OCI-M2 (cell line): ENCODE measurements around the gene SLC35F3.

Experiments used
- DNase-seq: peaks from one replicate; lab custom pipeline; 2025; ENCODE audit not compliant: unreplicated experiment; lab: John Stamatoyannopoulos, UW

The SLC35F3 gene

GRCh38 chr1:233909195-233909594 is 4.7 kb downstream of the SLC35F3 start:
- DNase-seq = no peak

GRCh38 chr1:233912447-233912846 is 8.0 kb downstream of the SLC35F3 start:
- DNase-seq = no peak

GRCh38 chr1:233912909-233913308 is 8.4 kb downstream of the SLC35F3 start:
- no peak for DNase-seq

- no peak for DNase-seq
These were observed 12.2 kb downstream of the SLC35F3 start for GRCh38 chr1:233916706-233917105.

GRCh38 chr1:233919786-233920185 is 15.3 kb downstream of the SLC35F3 start:
- DNase-seq = no peak

- DNase-seq = no peak
These were observed 23.6 kb downstream of the SLC35F3 start for GRCh38 chr1:233928123-233928522.

- DNase-seq = no peak
These were observed 28.9 kb downstream of the SLC35F3 start for GRCh38 chr1:233933339-233933738.

- no peak for DNase-seq
These were observed 30.9 kb downstream of the SLC35F3 start for GRCh38 chr1:233935297-233935868.

GRCh38 chr1:233936422-233936821 is 31.9 kb downstream of the SLC35F3 start:
- no peak for DNase-seq

GRCh38 chr1:233936842-233937241 is 32.4 kb downstream of the SLC35F3 start:
- no peak for DNase-seq

GRCh38 chr1:233938476-233938875 is 34.0 kb downstream of the SLC35F3 start:
- no peak for DNase-seq

GRCh38 chr1:233939451-233939850 is 35.0 kb downstream of the SLC35F3 start:
- DNase-seq = no peak

GRCh38 chr1:233940908-233941307 is 36.4 kb downstream of the SLC35F3 start:
- no peak for DNase-seq

- no peak for DNase-seq
These were observed 40.1 kb downstream of the SLC35F3 start for GRCh38 chr1:233944601-233945000.

- DNase-seq = no peak
These were observed 41.1 kb downstream of the SLC35F3 start for GRCh38 chr1:233945573-233945972.

GRCh38 chr1:233945979-233946378 is 41.5 kb downstream of the SLC35F3 start:
- DNase-seq = no peak

GRCh38 chr1:233946724-233947123 is 42.2 kb downstream of the SLC35F3 start:
- no peak for DNase-seq

GRCh38 chr1:233951804-233952203 is 47.3 kb downstream of the SLC35F3 start:
- no peak for DNase-seq

GRCh38 chr1:233957691-233958090 is 53.2 kb downstream of the SLC35F3 start:
- no peak for DNase-seq

- DNase-seq = no peak
These were observed 54.6 kb downstream of the SLC35F3 start for GRCh38 chr1:233959102-233959501.

- no peak for DNase-seq
These were observed 55.5 kb downstream of the SLC35F3 start for GRCh38 chr1:233959971-233960370.

- DNase-seq = no peak
These were observed 55.9 kb downstream of the SLC35F3 start for GRCh38 chr1:233960386-233960785.

- no peak for DNase-seq
These were observed 58.4 kb downstream of the SLC35F3 start for GRCh38 chr1:233962878-233963277.

- DNase-seq = no peak
These were observed 61.4 kb downstream of the SLC35F3 start for GRCh38 chr1:233965856-233966255.
